Measurements from ENCODE around the gene RNGTT. TPM values are rescaled to one million over a fixed set of nuclear protein-coding genes. Genes with fewer than 3 reads are reported as not detected.
A peak's percentile ranks its signal among the peaks of the same experiment; 100 is the strongest.
"Not testable (repeated sequence)": the region's sequence is repeated elsewhere in the genome, so short reads cannot be mapped to it uniquely, and the experiment has no call there.

RNGTT gene
- total RNA-seq, 1 donor from 2014 or later, result 21.6 TPM

GRCh38 chr6:88734544-88734943 lies 228.9 kb downstream of the RNGTT start:
- Mint-ChIP-seq H3K27ac (no peak overlapping the region), H3K27me3 (ENCODE audit: insufficient read depth) (peaks cover 2% of the 10 kb centered on the region), H3K4me1 (ENCODE audit: low read depth) (peaks cover 8% of the 10 kb centered on the region), H3K4me3 (no peak overlapping the region), H3K9me3 (no peaks in the 10 kb centered on the region), H3K36me3 (ENCODE audit: low read depth) (peaks cover 11% of the 10 kb centered on the region)
- intact Hi-C loops (cut with micrococcal nuclease), result no loop called here
- DNase-seq (ENCODE audit: low spot score), result no peak

GRCh38 chr6:88730611-88731011 lies 232.8 kb downstream of the RNGTT start:
- Mint-ChIP-seq H3K36me3 (ENCODE audit: low read depth) (peaks cover 6% of the 10 kb centered on the region), H3K27ac (no peak overlapping the region), H3K4me1 (ENCODE audit: low read depth) (peaks cover 16% of the 10 kb centered on the region), H3K27me3 (ENCODE audit: insufficient read depth) (peaks cover 2% of the 10 kb centered on the region), H3K4me3 (no peak overlapping the region), H3K9me3 (no peaks in the 10 kb centered on the region)
- intact Hi-C loops (cut with micrococcal nuclease), result no loop called here
- DNase-seq (ENCODE audit: low spot score), result no peak

- DNase-seq (ENCODE audit: low spot score), result no peak
- no peaks in the 10 kb centered on the region for H3K9me3 Mint-ChIP-seq
- no peak overlapping the region for H3K27ac Mint-ChIP-seq
- peaks cover 2% of the 10 kb centered on the region for H3K27me3 Mint-ChIP-seq (ENCODE audit: insufficient read depth)
- H3K4me1 Mint-ChIP-seq (ENCODE audit: low read depth), result peaks cover 27% of the 10 kb centered on the region
- intact Hi-C loops (cut with micrococcal nuclease), result no loop called here
- H3K4me3 Mint-ChIP-seq, result no peak overlapping the region
- peaks cover 10% of the 10 kb centered on the region for H3K36me3 Mint-ChIP-seq (ENCODE audit: low read depth)
These were observed 234.7 kb downstream of the RNGTT start for GRCh38 chr6:88728756-88729155.

- H3K9me3 Mint-ChIP-seq; H3K27me3 Mint-ChIP-seq (ENCODE audit: insufficient read depth); H3K36me3 Mint-ChIP-seq (ENCODE audit: low read depth); H3K4me3 Mint-ChIP-seq; H3K27ac Mint-ChIP-seq; intact Hi-C loops (cut with micrococcal nuclease); DNase-seq (ENCODE audit: low spot score): not testable (repeated sequence)
- peaks cover 21% of the 10 kb centered on the region for H3K4me1 Mint-ChIP-seq (ENCODE audit: low read depth)
These were observed 237.0 kb downstream of the RNGTT start for GRCh38 chr6:88726409-88726808.

GRCh38 chr6:88725111-88725975 lies 238.1 kb downstream of the RNGTT start:
- peak overlapping the region; percentile 30 for H3K27ac Mint-ChIP-seq
- no peaks in the 10 kb centered on the region for H3K9me3 Mint-ChIP-seq
- peaks cover under 1% of the 10 kb centered on the region for H3K27me3 Mint-ChIP-seq (ENCODE audit: insufficient read depth)
- H3K36me3 Mint-ChIP-seq (ENCODE audit: low read depth), result peaks cover 6% of the 10 kb centered on the region
- no peak for DNase-seq (ENCODE audit: low spot score)
- peaks cover 21% of the 10 kb centered on the region for H3K4me1 Mint-ChIP-seq (ENCODE audit: low read depth)
- H3K4me3 Mint-ChIP-seq, result peak overlapping the region; percentile 54
- intact Hi-C loops (cut with micrococcal nuclease), result no loop called here

- Mint-ChIP-seq H3K36me3 (ENCODE audit: low read depth) (peaks cover 6% of the 10 kb centered on the region), H3K27ac (no peak overlapping the region), H3K4me1 (ENCODE audit: low read depth) (peaks cover 21% of the 10 kb centered on the region), H3K4me3 (no peak overlapping the region), H3K9me3 (no peaks in the 10 kb centered on the region), H3K27me3 (ENCODE audit: insufficient read depth) (peaks cover 4% of the 10 kb centered on the region)
- no peak for DNase-seq (ENCODE audit: low spot score)
- intact Hi-C loops (cut with micrococcal nuclease), result no loop called here
These were observed 240.7 kb downstream of the RNGTT start for GRCh38 chr6:88722686-88723085.

GRCh38 chr6:88716399-88716798 lies 247.0 kb downstream of the RNGTT start:
- H3K4me1 Mint-ChIP-seq (ENCODE audit: low read depth); H3K27me3 Mint-ChIP-seq (ENCODE audit: insufficient read depth); H3K4me3 Mint-ChIP-seq; H3K36me3 Mint-ChIP-seq (ENCODE audit: low read depth); H3K27ac Mint-ChIP-seq; DNase-seq (ENCODE audit: low spot score); H3K9me3 Mint-ChIP-seq; intact Hi-C loops (cut with micrococcal nuclease): not testable (repeated sequence)

- H3K36me3 Mint-ChIP-seq (ENCODE audit: low read depth), result no peaks in the 10 kb centered on the region
- no peak for DNase-seq (ENCODE audit: low spot score)
- no peak overlapping the region for H3K27ac Mint-ChIP-seq
- H3K9me3 Mint-ChIP-seq, result no peaks in the 10 kb centered on the region
- H3K27me3 Mint-ChIP-seq (ENCODE audit: insufficient read depth), result no peaks in the 10 kb centered on the region
- intact Hi-C loops (cut with micrococcal nuclease), result no loop called here
- H3K4me1 Mint-ChIP-seq (ENCODE audit: low read depth), result no peaks in the 10 kb centered on the region
- no peak overlapping the region for H3K4me3 Mint-ChIP-seq
These were observed 251.0 kb downstream of the RNGTT start for GRCh38 chr6:88712243-88712936.

GRCh38 chr6:88709819-88710246 lies 253.6 kb downstream of the RNGTT start:
- peaks cover 6% of the 10 kb centered on the region for H3K4me1 Mint-ChIP-seq (ENCODE audit: low read depth)
- intact Hi-C loops (cut with micrococcal nuclease), result no loop called here
- no peak for DNase-seq (ENCODE audit: low spot score)
- H3K9me3 Mint-ChIP-seq, result no peaks in the 10 kb centered on the region
- H3K36me3 Mint-ChIP-seq (ENCODE audit: low read depth), result no peaks in the 10 kb centered on the region
- H3K4me3 Mint-ChIP-seq, result no peak overlapping the region
- no peaks in the 10 kb centered on the region for H3K27me3 Mint-ChIP-seq (ENCODE audit: insufficient read depth)
- no peak overlapping the region for H3K27ac Mint-ChIP-seq

- no peak for DNase-seq (ENCODE audit: low spot score)
- Mint-ChIP-seq H3K4me1 (ENCODE audit: low read depth) (peaks cover 6% of the 10 kb centered on the region), H3K36me3 (ENCODE audit: low read depth) (peaks cover 2% of the 10 kb centered on the region), H3K4me3 (no peak overlapping the region), H3K27me3 (ENCODE audit: insufficient read depth) (no peaks in the 10 kb centered on the region), H3K9me3 (peaks cover 1% of the 10 kb centered on the region), H3K27ac (no peak overlapping the region)
- intact Hi-C loops (cut with micrococcal nuclease), result no loop called here
These were observed 255.1 kb downstream of the RNGTT start for GRCh38 chr6:88708197-88708744.

GRCh38 chr6:88705601-88706000 lies 257.8 kb downstream of the RNGTT start:
- H3K27ac Mint-ChIP-seq, result peak overlapping the region; percentile 54
- no peaks in the 10 kb centered on the region for H3K27me3 Mint-ChIP-seq (ENCODE audit: insufficient read depth)
- H3K4me1 Mint-ChIP-seq (ENCODE audit: low read depth), result peaks cover 6% of the 10 kb centered on the region
- DNase-seq (ENCODE audit: low spot score), result no peak
- no peak overlapping the region for H3K4me3 Mint-ChIP-seq
- H3K9me3 Mint-ChIP-seq, result peaks cover 8% of the 10 kb centered on the region
- intact Hi-C loops (cut with micrococcal nuclease), result no loop called here
- peaks cover 5% of the 10 kb centered on the region for H3K36me3 Mint-ChIP-seq (ENCODE audit: low read depth)

GRCh38 chr6:88704980-88705379 lies 258.4 kb downstream of the RNGTT start:
- no peak overlapping the region for H3K4me3 Mint-ChIP-seq
- H3K9me3 Mint-ChIP-seq, result peaks cover 8% of the 10 kb centered on the region
- intact Hi-C loops (cut with micrococcal nuclease), result no loop called here
- H3K27ac Mint-ChIP-seq, result no peak overlapping the region
- H3K27me3 Mint-ChIP-seq (ENCODE audit: insufficient read depth), result no peaks in the 10 kb centered on the region
- H3K4me1 Mint-ChIP-seq (ENCODE audit: low read depth), result peaks cover 6% of the 10 kb centered on the region
- H3K36me3 Mint-ChIP-seq (ENCODE audit: low read depth), result peaks cover 5% of the 10 kb centered on the region
- no peak for DNase-seq (ENCODE audit: low spot score)

- H3K4me3 Mint-ChIP-seq, result no peak overlapping the region
- no peak overlapping the region for H3K27ac Mint-ChIP-seq
- no peaks in the 10 kb centered on the region for H3K27me3 Mint-ChIP-seq (ENCODE audit: insufficient read depth)
- peaks cover 8% of the 10 kb centered on the region for H3K9me3 Mint-ChIP-seq
- intact Hi-C loops (cut with micrococcal nuclease), result no loop called here
- H3K36me3 Mint-ChIP-seq (ENCODE audit: low read depth), result peaks cover 5% of the 10 kb centered on the region
- H3K4me1 Mint-ChIP-seq (ENCODE audit: low read depth), result peaks cover 6% of the 10 kb centered on the region
- no peak for DNase-seq (ENCODE audit: low spot score)
These were observed 260.4 kb downstream of the RNGTT start for GRCh38 chr6:88702956-88703556.
